Left forelimb (tissue), 1 donor: ENCODE results near the gene GPAT2.
"Not testable (repeated sequence)": the region's sequence is repeated elsewhere in the genome, so short reads cannot be mapped to it uniquely, and the experiment has no call there.

ENCODE experiments used
- DNase-seq: peaks from one replicate; pipeline ENCODE4 v3.0.0-alpha.2; 2018; ENCODE audit warnings: low spot score

The GPAT2 gene

DNA sequence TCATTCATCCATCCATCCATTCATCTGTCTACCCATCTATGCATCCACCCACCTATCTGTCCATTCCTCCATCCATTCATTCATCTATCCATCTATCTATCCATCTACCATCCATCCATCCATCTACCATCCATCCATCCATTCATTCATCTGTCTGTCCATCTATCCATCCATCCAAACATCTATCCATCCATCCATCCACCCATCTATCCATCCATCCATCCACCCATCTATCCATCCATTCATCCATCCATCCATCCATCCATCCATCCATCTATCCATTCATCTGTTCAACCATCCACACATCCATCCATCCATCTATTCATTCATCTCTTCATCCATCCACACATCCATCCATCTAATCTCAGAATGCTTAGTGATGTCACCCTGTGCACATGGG, 30.0 kb upstream of the GPAT2 start:
- DNase-seq = not testable (repeated sequence)

- not testable (repeated sequence) for DNase-seq
Observed at GRCh38 chr2:96064047-96064675, 29.4 kb upstream of the GPAT2 start.

GRCh38 chr2:96063116-96063899, 28.6 kb upstream of the GPAT2 start:
- DNase-seq = not testable (repeated sequence)

GRCh38 chr2:96062483-96062882, 27.8 kb upstream of the GPAT2 start:
- DNase-seq = not testable (repeated sequence)

DNA sequence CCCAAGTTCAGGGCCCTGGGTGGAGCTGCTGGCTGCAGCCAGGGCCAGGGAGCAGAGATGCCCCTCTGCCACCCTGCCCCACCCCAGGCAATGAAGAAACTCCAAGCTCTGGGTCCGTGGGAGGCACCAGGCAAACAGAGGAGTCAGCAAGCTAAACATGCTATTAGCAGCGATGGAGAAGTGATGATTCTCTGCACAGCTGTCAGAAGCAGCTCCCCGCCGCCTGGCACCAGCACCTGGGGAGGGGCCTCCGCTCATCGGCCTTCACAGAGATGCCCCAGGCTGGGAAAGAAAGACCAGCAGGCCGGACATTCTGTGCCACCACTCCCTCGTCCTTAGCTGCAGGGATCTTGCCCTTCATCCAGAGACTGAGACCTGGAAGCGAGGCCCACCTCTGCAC, 27.2 kb upstream of the GPAT2 start:
- DNase-seq = not testable (repeated sequence)

- DNase-seq = not testable (repeated sequence)
Observed at GRCh38 chr2:96061197-96061817, 26.6 kb upstream of the GPAT2 start.

GRCh38 chr2:96060325-96060724, 25.6 kb upstream of the GPAT2 start:
- not testable (repeated sequence) for DNase-seq

DNA sequence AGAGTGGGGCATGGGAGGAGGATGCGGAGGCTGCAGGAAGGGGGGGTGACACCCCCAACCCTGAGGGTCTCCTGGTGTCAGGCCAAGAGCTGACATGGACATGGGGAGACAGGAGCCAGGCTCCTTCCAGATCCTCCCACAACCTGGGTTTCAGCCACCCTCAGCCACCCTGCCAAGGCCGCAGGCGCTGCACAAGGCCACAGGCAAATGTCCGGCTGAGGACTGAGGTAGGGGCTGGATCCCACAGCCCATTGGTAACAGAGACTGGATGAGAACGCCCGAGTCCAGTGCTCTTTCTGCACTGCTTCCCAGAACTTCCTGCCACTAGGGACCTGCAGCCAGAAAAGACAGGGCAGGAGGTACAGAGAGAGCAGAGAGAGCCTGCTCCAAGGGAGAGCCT, 24.7 kb upstream of the GPAT2 start:
- DNase-seq = not testable (repeated sequence)

- not testable (repeated sequence) for DNase-seq
Observed at GRCh38 chr2:96055830-96056229, 21.1 kb upstream of the GPAT2 start.

DNA sequence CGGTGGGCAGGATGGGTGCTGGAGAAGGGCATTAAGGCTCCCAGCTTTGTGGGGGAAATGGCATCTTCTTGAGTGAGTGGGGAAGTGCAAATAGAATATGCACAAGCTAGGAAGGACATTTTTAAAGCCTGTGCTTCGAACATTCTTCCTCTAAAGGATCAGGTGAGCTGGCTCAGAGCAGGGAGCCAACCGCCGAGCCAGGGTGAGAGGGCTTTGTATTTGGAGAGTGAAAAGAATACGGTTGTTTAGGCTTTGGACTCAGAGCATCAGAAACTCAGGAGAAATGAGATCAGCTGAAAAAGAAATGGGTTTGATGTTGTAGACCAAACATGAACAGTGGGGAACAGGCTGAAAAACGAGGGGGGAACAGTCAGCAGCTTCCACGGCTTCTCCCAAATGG, 19.8 kb upstream of the GPAT2 start:
- DNase-seq = not testable (repeated sequence)

- DNase-seq = not testable (repeated sequence)
Observed at GRCh38 chr2:96053385-96053784, 18.7 kb upstream of the GPAT2 start.

DNA sequence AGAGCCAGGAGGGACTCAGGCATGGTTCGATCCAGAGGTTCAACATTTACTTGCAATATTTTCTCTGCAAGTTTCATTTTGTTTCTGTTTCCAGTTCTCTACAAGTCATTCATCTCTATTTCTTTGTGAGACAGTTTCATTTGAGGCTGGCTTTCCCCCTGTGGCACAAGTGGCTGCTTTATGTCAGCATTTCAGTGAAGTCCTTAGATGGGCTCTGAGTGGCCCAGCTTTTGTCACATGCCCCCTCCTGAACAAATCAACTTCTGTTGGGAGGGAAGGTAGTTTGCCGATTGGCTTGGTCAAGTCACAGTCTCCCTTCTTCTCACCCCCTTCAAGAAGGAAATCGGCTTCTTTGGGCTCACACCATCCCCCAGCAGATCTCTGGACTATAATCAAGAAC, 17.9 kb upstream of the GPAT2 start:
- DNase-seq = not testable (repeated sequence)

DNA sequence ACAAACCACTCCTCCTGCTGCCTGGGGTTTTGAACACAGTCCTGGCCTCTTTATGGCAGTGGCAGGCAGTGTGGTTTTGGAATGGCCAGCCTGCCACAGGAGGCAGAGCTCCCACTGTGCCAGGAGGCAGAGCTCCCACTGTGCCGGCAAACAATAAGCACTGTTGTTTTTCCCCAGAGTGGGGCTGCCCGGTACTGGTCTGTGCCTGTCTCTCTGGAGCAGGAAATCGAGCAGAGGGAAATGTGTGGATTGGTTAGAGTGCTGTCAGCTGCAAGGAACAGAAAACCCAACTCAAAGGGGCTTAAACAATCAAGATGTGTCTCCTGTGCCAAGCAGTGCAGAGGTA, 15.2 kb upstream of the GPAT2 start:
- DNase-seq = not testable (repeated sequence)

- not testable (repeated sequence) for DNase-seq
Observed at GRCh38 chr2:96049049-96049916, 14.6 kb upstream of the GPAT2 start.

- DNase-seq = not testable (repeated sequence)
Observed at GRCh38 chr2:96035554-96035953, 838 bp upstream of the GPAT2 start.

GRCh38 chr2:96033997-96034396, 719 bp downstream of the GPAT2 start:
- not testable (repeated sequence) for DNase-seq

DNA sequence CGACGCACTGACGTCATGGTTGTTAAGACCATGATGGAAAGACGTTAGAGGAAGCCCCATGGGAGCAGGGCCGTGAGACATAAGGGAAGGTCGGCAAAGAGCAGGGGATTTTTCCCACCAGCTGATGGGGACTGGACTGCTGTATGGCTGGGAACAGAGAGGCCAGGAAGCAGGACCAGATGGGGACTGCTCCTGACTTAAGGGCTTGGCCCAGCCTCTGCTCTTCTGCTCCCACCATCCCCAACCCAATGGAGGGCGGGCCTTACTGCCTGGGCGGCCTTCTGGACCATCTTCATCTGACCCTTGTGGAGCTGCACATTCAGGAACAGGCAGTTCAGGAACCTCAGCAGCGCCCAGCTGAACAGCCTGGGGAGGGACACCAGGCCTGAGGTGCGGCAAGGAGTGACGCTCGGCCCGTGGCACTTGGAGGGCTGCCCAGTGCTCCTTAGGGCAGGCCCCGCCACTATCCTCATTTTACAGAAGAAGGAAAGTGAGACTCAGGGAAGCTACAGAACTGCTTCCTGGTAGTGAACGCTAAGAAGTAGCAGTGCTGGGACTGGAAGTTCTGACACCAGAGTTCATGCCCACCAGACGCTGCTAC, 6.9 kb downstream of the GPAT2 start:
- not testable (repeated sequence) for DNase-seq

DNA sequence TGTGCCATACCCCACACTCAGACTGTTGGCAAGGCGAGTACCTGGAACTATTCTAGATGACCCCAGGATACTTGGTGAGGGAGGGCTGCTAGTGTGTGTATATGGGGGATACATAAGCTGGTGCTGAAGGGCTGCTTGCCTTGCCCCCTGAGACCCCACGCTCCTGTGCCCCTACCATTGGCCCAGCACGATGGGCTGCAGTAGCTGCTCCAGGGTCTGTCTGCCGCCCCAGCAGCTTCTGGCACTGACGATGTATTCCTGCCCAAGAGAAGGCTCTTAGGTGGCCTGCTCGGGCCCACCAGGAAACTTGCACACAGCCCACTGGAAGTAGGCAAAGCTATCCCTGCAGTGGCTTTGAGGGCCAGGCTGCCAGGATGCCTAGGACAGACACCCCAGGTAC, 9.0 kb downstream of the GPAT2 start:
- not testable (repeated sequence) for DNase-seq

DNA sequence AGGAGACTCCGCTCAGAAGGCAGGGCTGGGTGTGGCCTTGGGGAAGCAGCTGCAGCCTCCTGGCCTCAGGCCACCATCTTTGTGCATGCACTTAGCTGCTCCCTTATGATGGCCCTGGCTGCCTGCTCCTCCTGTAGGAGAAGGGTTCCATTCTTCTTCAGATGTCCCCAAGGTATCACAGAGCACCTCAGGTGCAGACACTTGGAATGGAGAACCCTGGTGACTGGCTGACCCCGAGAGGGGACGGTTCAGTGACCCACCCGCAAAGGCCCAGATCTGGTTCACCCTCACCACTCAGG, 9.6 kb downstream of the GPAT2 start:
- peak; percentile 60 for DNase-seq

DNA sequence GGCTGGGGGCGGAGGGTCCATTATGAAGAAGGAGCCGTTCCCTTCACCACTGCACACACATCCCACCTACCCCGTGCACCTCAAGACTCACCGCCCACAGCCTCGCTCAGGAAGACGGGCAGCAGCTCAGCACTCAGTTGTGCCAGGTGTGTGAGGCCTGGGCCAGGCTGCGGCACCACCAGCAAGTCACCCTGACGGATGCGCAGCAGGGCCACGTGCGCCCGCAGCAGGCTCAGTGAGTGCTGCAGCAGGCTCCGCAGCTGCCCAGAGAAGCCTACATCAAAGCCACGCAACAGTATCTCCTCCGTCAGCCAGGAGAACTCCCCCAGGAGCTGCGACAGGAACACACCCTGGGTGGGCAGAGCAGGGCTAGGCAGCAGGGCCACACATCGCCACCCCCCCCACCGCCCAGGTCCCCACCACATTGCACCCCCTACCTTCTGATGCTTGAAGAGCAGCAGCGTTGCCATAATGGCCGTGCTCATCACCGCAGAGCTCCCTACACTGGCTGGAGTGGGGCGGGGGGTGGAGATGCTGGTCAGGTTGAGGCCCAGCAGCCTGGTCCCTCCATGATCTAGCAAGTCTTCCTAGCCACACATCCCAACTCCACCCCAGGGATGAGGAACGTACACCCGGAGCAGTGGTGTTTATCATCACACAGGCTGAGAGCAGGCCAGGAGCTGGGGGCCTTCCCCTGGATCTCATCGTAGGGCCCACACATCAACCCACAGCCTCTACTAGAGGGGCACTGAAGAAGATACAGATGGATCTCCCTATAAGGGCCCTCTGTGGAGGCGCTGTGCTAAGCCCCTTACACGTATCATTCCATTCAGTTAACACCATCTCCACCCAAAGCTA, 10.2 kb downstream of the GPAT2 start:
- peak; percentile 62 for DNase-seq

- not testable (repeated sequence) for DNase-seq
Observed at GRCh38 chr2:96023701-96024100, 11.0 kb downstream of the GPAT2 start.
